Karpas-422 (cell line): ENCODE data around the gene AGR2. TPM values are rescaled to one million over a fixed set of nuclear protein-coding genes. Genes with fewer than 3 reads are reported as not detected.

Source experiments
- DNase-seq: peaks from one replicate; pipeline ENCODE4 v3.0.0-alpha.2; 2015
- H2AFZ ChIP-seq: fragments of 200-600 bp; sonication (generic); 2 replicates; pipeline ENCODE4 v1.6.1; 2014; ENCODE audit warnings: antibody characterized with exemption, low read length, mixed read lengths
- H3K27ac ChIP-seq: fragments of 200-600 bp; sonication (generic); 2 replicates; pipeline ENCODE4 v1.5.1; 2014; ENCODE audit warnings: mild to moderate bottlenecking, low read length, moderate library complexity
- H3K27me3 ChIP-seq: fragments of 200-600 bp; sonication (generic); 2 replicates; pipeline ENCODE4 v1.6.1; 2014; ENCODE audit warnings: low read length, mixed read lengths
- H3K36me3 ChIP-seq: fragments of 200-600 bp; sonication (generic); 2 replicates; pipeline ENCODE4 v1.6.1; 2014; ENCODE audit warnings: low read length, mixed read lengths; ENCODE audit not compliant: insufficient read depth
- H3K4me1 ChIP-seq: fragments of 200-600 bp; sonication (generic); 2 replicates; pipeline ENCODE4 v1.6.1; 2014; ENCODE audit warnings: mild to moderate bottlenecking, low read length, mixed read lengths
- H3K4me2 ChIP-seq: fragments of 200-600 bp; sonication (generic); 2 replicates; pipeline ENCODE4 v1.6.1; 2014; ENCODE audit warnings: low read length, low read depth, mild to moderate bottlenecking; ENCODE audit not compliant: poor library complexity, severe bottlenecking
- H3K4me3 ChIP-seq: fragments of 200-600 bp; sonication (generic); 2 replicates; pipeline ENCODE4 v1.5.1; 2014; ENCODE audit warnings: mild to moderate bottlenecking, antibody characterized with exemption, low read length, mixed read lengths
- H3K79me2 ChIP-seq: fragments of 200-600 bp; sonication (generic); 2 replicates; pipeline ENCODE4 v1.6.1; 2014; ENCODE audit warnings: mild to moderate bottlenecking, low read length, mixed read lengths
- H3K9ac ChIP-seq: fragments of 200-600 bp; sonication (generic); 2 replicates; pipeline ENCODE4 v1.6.0; 2014; ENCODE audit warnings: low read length
- H3K9me2 ChIP-seq: fragments of 200-600 bp; sonication (generic), shearing (Covaris generic); replicated peaks from 2 replicates; pipeline ENCODE4 v1.6.0; 2014; ENCODE audit warnings: mild to moderate bottlenecking, low read length, moderate library complexity; ENCODE audit not compliant: insufficient read depth
- H3K9me3 ChIP-seq: fragments of 300-700, 200-600 bp; sonication (generic); 2 replicates; pipeline ENCODE4 v1.6.1; 2014; ENCODE audit warnings: low read length, mixed read lengths
- H4K20me1 ChIP-seq: fragments of 200-600 bp; sonication (generic); 2 replicates; pipeline ENCODE4 v1.6.1; 2014; ENCODE audit warnings: mild to moderate bottlenecking, antibody characterized with exemption, low read length, low read depth; ENCODE audit not compliant: insufficient read depth
- total RNA-seq: library from RNA; depleted of rRNA; stranded (reverse); fragments of >200 nt; shearing (Covaris generic); gene quantifications from 2 replicates; pipeline ENCODE4 v1.2.3, GENCODE V29; 2014; ENCODE audit warnings: low replicate concordance

AGR2 gene
- total RNA-seq, 1 experiment from 2014 or later: 0.19 TPM

GRCh38 chr7:16822029-16822428 is 17.2 kb upstream of the AGR2 start:
- Histone ChIP-seq H3K4me2 (no peak overlapping the region), H3K27ac (no peak overlapping the region), H3K9me2 (no peaks in the 10 kb centered on the region), H3K9ac (no peak overlapping the region), H3K4me1 (peaks cover 12% of the 10 kb centered on the region), H3K27me3 (no peaks in the 10 kb centered on the region), H3K36me3 (no peaks in the 10 kb centered on the region), H2AFZ (no peak overlapping the region), H3K79me2 (no peaks in the 10 kb centered on the region), H3K9me3 (no peaks in the 10 kb centered on the region), H4K20me1 (no peaks in the 10 kb centered on the region), H3K4me3 (no peak overlapping the region)
- DNase-seq: no peak

- Histone ChIP-seq H3K9me3 (no peaks in the 10 kb centered on the region), H3K79me2 (no peaks in the 10 kb centered on the region), H3K36me3 (no peaks in the 10 kb centered on the region), H3K4me2 (no peak overlapping the region), H4K20me1 (no peaks in the 10 kb centered on the region), H3K27me3 (no peaks in the 10 kb centered on the region), H3K4me3 (no peak overlapping the region), H3K27ac (no peak overlapping the region), H3K9me2 (no peaks in the 10 kb centered on the region), H3K9ac (no peak overlapping the region), H3K4me1 (peaks cover 22% of the 10 kb centered on the region), H2AFZ (no peak overlapping the region)
- no peak for DNase-seq
These were observed 13.9 kb upstream of the AGR2 start for GRCh38 chr7:16818732-16819131.

GRCh38 chr7:16817536-16817935 is 12.7 kb upstream of the AGR2 start:
- H4K20me1 ChIP-seq: no peaks in the 10 kb centered on the region

GRCh38 chr7:16816824-16817223 is 12.0 kb upstream of the AGR2 start:
- Histone ChIP-seq H3K9me2 (no peaks in the 10 kb centered on the region), H3K9me3 (no peaks in the 10 kb centered on the region), H3K4me1 (peaks cover 37% of the 10 kb centered on the region), H3K4me3 (0 out of 2 replicates have a peak overlapping the region, but pooled peaks have one; percentile 6), H3K9ac (peak overlapping the region; percentile 13), H3K4me2 (peak overlapping the region; percentile 30), H3K36me3 (no peaks in the 10 kb centered on the region), H3K79me2 (no peaks in the 10 kb centered on the region), H2AFZ (peak overlapping the region; percentile 36; the same call in 1 of the 2 replicates), H4K20me1 (no peaks in the 10 kb centered on the region), H3K27me3 (no peaks in the 10 kb centered on the region), H3K27ac (peak overlapping the region; percentile 58)
- peak; percentile 51 for DNase-seq

More at GRCh38 chr7:16817536-16817935, 12.7 kb upstream of the AGR2 start:
- Histone ChIP-seq H3K4me1 (peaks cover 33% of the 10 kb centered on the region), H3K9me2 (no peaks in the 10 kb centered on the region), H3K4me3 (0 out of 2 replicates have a peak overlapping the region, but pooled peaks have one; percentile 6), H3K9me3 (no peaks in the 10 kb centered on the region), H3K79me2 (no peaks in the 10 kb centered on the region), H3K9ac (no peak overlapping the region), H3K4me2 (peak overlapping the region; percentile 30), H3K27ac (peak overlapping the region; percentile 58), H2AFZ (no peak overlapping the region), H3K27me3 (no peaks in the 10 kb centered on the region), H3K36me3 (no peaks in the 10 kb centered on the region)
- no peak for DNase-seq

GRCh38 chr7:16815001-16815400 is 10.2 kb upstream of the AGR2 start:
- no peak overlapping the region for H2AFZ ChIP-seq
- no peaks in the 10 kb centered on the region for H3K9me3 ChIP-seq
- peaks cover 37% of the 10 kb centered on the region for H3K4me1 ChIP-seq

GRCh38 chr7:16813232-16813616 is 8.4 kb upstream of the AGR2 start:
- Histone ChIP-seq H3K4me1 (peaks cover 37% of the 10 kb centered on the region), H2AFZ (no peak overlapping the region), H3K9ac (no peak overlapping the region), H3K9me2 (no peaks in the 10 kb centered on the region), H3K27ac (no peak overlapping the region), H3K36me3 (no peaks in the 10 kb centered on the region), H3K27me3 (no peaks in the 10 kb centered on the region), H4K20me1 (no peaks in the 10 kb centered on the region), H3K9me3 (no peaks in the 10 kb centered on the region), H3K79me2 (no peaks in the 10 kb centered on the region), H3K4me2 (peak overlapping the region; percentile 27), H3K4me3 (no peak overlapping the region)
- DNase-seq: peak; percentile 39

More at GRCh38 chr7:16815001-16815400, 10.2 kb upstream of the AGR2 start:
- H3K36me3 ChIP-seq: no peaks in the 10 kb centered on the region
- no peak overlapping the region for H3K27ac ChIP-seq
- H3K4me2 ChIP-seq: no peak overlapping the region
- no peaks in the 10 kb centered on the region for H3K9me2 ChIP-seq
- H3K9ac ChIP-seq: no peak overlapping the region
- no peaks in the 10 kb centered on the region for H4K20me1 ChIP-seq
- H3K4me3 ChIP-seq: no peak overlapping the region
- H3K27me3 ChIP-seq: no peaks in the 10 kb centered on the region
- peak; percentile 9 for DNase-seq
- no peaks in the 10 kb centered on the region for H3K79me2 ChIP-seq

- H3K27me3 ChIP-seq: no peaks in the 10 kb centered on the region
- H3K36me3 ChIP-seq: no peaks in the 10 kb centered on the region
- H3K4me1 ChIP-seq: peaks cover 32% of the 10 kb centered on the region
- H2AFZ ChIP-seq: no peak overlapping the region
- peak overlapping the region; percentile 27 for H3K4me2 ChIP-seq
- H3K9me2 ChIP-seq: no peaks in the 10 kb centered on the region
- DNase-seq: peak; percentile 11
- H3K9me3 ChIP-seq: no peaks in the 10 kb centered on the region
- no peak overlapping the region for H3K9ac ChIP-seq
- no peaks in the 10 kb centered on the region for H4K20me1 ChIP-seq
- H3K27ac ChIP-seq: no peak overlapping the region
- H3K79me2 ChIP-seq: no peaks in the 10 kb centered on the region
- no peak overlapping the region for H3K4me3 ChIP-seq
These were observed 7.9 kb upstream of the AGR2 start for GRCh38 chr7:16812542-16813231.

GRCh38 chr7:16811551-16811950 is 6.8 kb upstream of the AGR2 start:
- no peaks in the 10 kb centered on the region for H3K79me2 ChIP-seq
- H3K27ac ChIP-seq: no peak overlapping the region
- H3K4me2 ChIP-seq: no peak overlapping the region
- no peak overlapping the region for H2AFZ ChIP-seq
- no peak overlapping the region for H3K9ac ChIP-seq
- peaks cover 21% of the 10 kb centered on the region for H3K4me1 ChIP-seq
- H3K36me3 ChIP-seq: no peaks in the 10 kb centered on the region
- no peaks in the 10 kb centered on the region for H4K20me1 ChIP-seq
- peak; percentile 31 for DNase-seq
- H3K4me3 ChIP-seq: no peak overlapping the region
- H3K27me3 ChIP-seq: no peaks in the 10 kb centered on the region
- no peaks in the 10 kb centered on the region for H3K9me2 ChIP-seq
- H3K9me3 ChIP-seq: no peaks in the 10 kb centered on the region
